Esophagus squamous epithelium (tissue), 4 donors: ENCODE results near the gene SDC4.

Experiments
- CTCF ChIP-seq, 6 experiments: fragments of 450-650 bp in 4 of 6; fragments of 200-600 bp in 2 of 6; sonication (generic) in 2 of 6; IDR thresholded peaks; one replicate each; pipeline ENCODE4 v1.5.1; 2016 to 2019; ENCODE audit warnings: antibody characterized with exemption in 6 of 6, mild to moderate bottlenecking in 4 of 6, moderate library complexity in 4 of 6
- POLR2A ChIP-seq, 4 donors: fragments of 450-650 bp; IDR thresholded peaks; one replicate each; pipeline ENCODE4 v1.6.1; 2017; ENCODE audit warnings: antibody characterized with exemption in 4 of 4, mild to moderate bottlenecking in 4 of 4, moderate library complexity in 3 of 4

GRCh38 chr20:45282700-45283550 is 65.3 kb downstream of the SDC4 start:
- no peak for TF ChIP-seq CTCF (IDR thresholded peaks at IDR 0.05)
- TF ChIP-seq POLR2A (IDR thresholded peaks at IDR 0.05): no peak
